Mesendoderm (in vitro differentiated cells): ENCODE results near the gene CFAP61.
A peak's percentile ranks its signal among the peaks of the same experiment; 100 is the strongest.

Experiments used
- DNase-seq: peaks from one replicate; pipeline ENCODE4 v3.0.0; 2013
- H2AK5ac ChIP-seq: 2 replicates; pipeline ENCODE4 v1.6.1; 2013; ENCODE audit warnings: low read length, inconsistent platforms
- H2BK120ac ChIP-seq: 2 replicates; pipeline ENCODE4 v1.6.1; 2013; ENCODE audit warnings: low read depth, mild to moderate bottlenecking, low read length, moderate library complexity, mixed read lengths
- H2BK15ac ChIP-seq: replicated peaks from 2 replicates; pipeline ENCODE4 v1.6.1; 2013; ENCODE audit warnings: low read depth, mild to moderate bottlenecking, moderate library complexity
- H2BK5ac ChIP-seq: 2 replicates; pipeline ENCODE4 v1.6.1; 2013; ENCODE audit warnings: low read length, inconsistent platforms
- H3K18ac ChIP-seq: 2 replicates; pipeline ENCODE4 v1.6.1; 2013; ENCODE audit warnings: mild to moderate bottlenecking, low read length, mixed read lengths
- H3K23ac ChIP-seq: one replicate; pipeline ENCODE4 v1.6.1; 2013; ENCODE audit warnings: low read length
- H3K27ac ChIP-seq: 2 replicates; pipeline ENCODE4 v1.5.1; 2013; ENCODE audit warnings: low read depth, mild to moderate bottlenecking, inconsistent platforms, low read length, moderate library complexity
- H3K27me3 ChIP-seq: 2 replicates; pipeline ENCODE4 v1.6.1; 2013; ENCODE audit warnings: low read length, control low read depth, mild to moderate bottlenecking, inconsistent platforms; ENCODE audit not compliant: insufficient read depth, poor library complexity
- H3K36me3 ChIP-seq: 2 replicates; pipeline ENCODE4 v1.6.1; 2013; ENCODE audit warnings: low read length, inconsistent platforms; ENCODE audit not compliant: control insufficient read depth, insufficient read depth
- H3K4ac ChIP-seq: one replicate; pipeline ENCODE4 v1.6.1; 2013; ENCODE audit warnings: low read depth, mild to moderate bottlenecking, low read length, moderate library complexity
- H3K4me1 ChIP-seq: 2 replicates; pipeline ENCODE4 v1.6.1; 2013; ENCODE audit warnings: low read depth, low read length, inconsistent platforms; ENCODE audit not compliant: control insufficient read depth
- H3K4me2 ChIP-seq: 2 replicates; pipeline ENCODE4 v1.6.1; 2013; ENCODE audit warnings: low read length
- H3K4me3 ChIP-seq: 2 replicates; pipeline ENCODE4 v1.5.1; 2013; ENCODE audit warnings: mild to moderate bottlenecking, low read length
- H3K56ac ChIP-seq: one replicate; pipeline ENCODE4 v1.6.1; 2013; ENCODE audit warnings: low read length
- H3K79me1 ChIP-seq: 2 replicates; pipeline ENCODE4 v1.6.1; 2013; ENCODE audit warnings: low read length, inconsistent platforms
- H3K79me2 ChIP-seq: 2 replicates; pipeline ENCODE4 v1.6.1; 2013; ENCODE audit warnings: mild to moderate bottlenecking, low read length; ENCODE audit not compliant: control insufficient read depth, insufficient read depth
- H3K9ac ChIP-seq: 2 replicates; pipeline ENCODE4 v1.6.1; 2013; ENCODE audit warnings: low read length, inconsistent platforms
- H4K5ac ChIP-seq: one replicate; pipeline ENCODE4 v1.6.1; 2013; ENCODE audit warnings: low read length
- H4K8ac ChIP-seq: one replicate; pipeline ENCODE4 v1.6.1; 2013; ENCODE audit warnings: low read depth, mild to moderate bottlenecking, control low read depth, low read length, moderate library complexity
- WGBS: extraction: QIAGEN DNeasy Blood & Tissue Kit; methylation state at CpG from one replicate; pipeline ENCODE4 v1.1.7; 2013; ENCODE audit warnings: low lambda C conversion rate, missing lambda C conversion rate; ENCODE audit not compliant: insufficient coverage; ENCODE audit errors: extremely low coverage; 5-methylcytosine and 5-hydroxymethylcytosine counted together

The CFAP61 gene

GRCh38 chr20:20367575-20368417, 315.5 kb downstream of the CFAP61 start, which contains the start of gene INSM1:
Gene INSM1, plus strand, starts transcription at chr20:20368104. Its CDS starts 164 bp downstream, at chr20:20368268.
- Histone ChIP-seq H3K79me2 (no peaks in the 10 kb centered on the region), H3K79me1 (no peaks in the 10 kb centered on the region), H3K56ac (peak within 1 kb of the TSS; percentile 34), H3K27me3 (peaks cover 72% of the 10 kb centered on the region), H3K4me3 (no peak within 1 kb of the TSS), H3K4me2 (peak within 1 kb of the TSS; percentile 42), H2BK5ac (no peak within 1 kb of the TSS), H3K9ac (no peak within 1 kb of the TSS), H4K8ac (no peak within 1 kb of the TSS), H3K18ac (no peak within 1 kb of the TSS), H2BK120ac (no peak within 1 kb of the TSS), H3K4me1 (no peaks in the 10 kb centered on the region), H4K5ac (no peak within 1 kb of the TSS), H3K36me3 (no peaks in the 10 kb centered on the region), H2AK5ac (no peak within 1 kb of the TSS), H3K27ac (no peak within 1 kb of the TSS), H2BK15ac (no peak within 1 kb of the TSS), H3K4ac (no peak within 1 kb of the TSS), H3K23ac (peak within 1 kb of the TSS; percentile 80)
- peak; percentile 40 for DNase-seq
- WGBS = no CpG with 5 or more reads among the region's 108 CpGs

- H2BK120ac ChIP-seq = no peak overlapping the region
- H3K9ac ChIP-seq = no peak overlapping the region
- no peaks in the 10 kb centered on the region for H3K36me3 ChIP-seq
- no peaks in the 10 kb centered on the region for H3K4me1 ChIP-seq
- DNase-seq = no peak
- no peaks in the 10 kb centered on the region for H3K79me1 ChIP-seq
- no peak overlapping the region for H4K8ac ChIP-seq
- H4K5ac ChIP-seq = no peak overlapping the region
- H3K4ac ChIP-seq = no peak overlapping the region
- H3K4me2 ChIP-seq = peak overlapping the region; percentile 42
- H3K27me3 ChIP-seq = peaks cover 73% of the 10 kb centered on the region
- WGBS = no CpG with 5 or more reads among the region's 130 CpGs
- H3K79me2 ChIP-seq = no peaks in the 10 kb centered on the region
- H2BK15ac ChIP-seq = no peak overlapping the region
- H3K27ac ChIP-seq = no peak overlapping the region
- peak overlapping the region; percentile 34 for H3K56ac ChIP-seq
- peak overlapping the region; percentile 80 for H3K23ac ChIP-seq
- no peak overlapping the region for H2BK5ac ChIP-seq
- H2AK5ac ChIP-seq = no peak overlapping the region
- H3K4me3 ChIP-seq = no peak overlapping the region
- no peak overlapping the region for H3K18ac ChIP-seq
Observed at GRCh38 chr20:20368418-20369249, 316.3 kb downstream of the CFAP61 start.

- H2BK15ac ChIP-seq = no peak overlapping the region
- H2BK5ac ChIP-seq = no peak overlapping the region
- no peak overlapping the region for H2BK120ac ChIP-seq
- no peaks in the 10 kb centered on the region for H3K79me2 ChIP-seq
- no peak overlapping the region for H3K9ac ChIP-seq
- H3K4me2 ChIP-seq = no peak overlapping the region
- H3K23ac ChIP-seq = no peak overlapping the region
- H2AK5ac ChIP-seq = no peak overlapping the region
- no peak overlapping the region for H3K56ac ChIP-seq
- no peaks in the 10 kb centered on the region for H3K36me3 ChIP-seq
- H3K27me3 ChIP-seq = peaks cover 73% of the 10 kb centered on the region
- no peak overlapping the region for H3K4ac ChIP-seq
- WGBS = no CpG with 5 or more reads among the region's 86 CpGs
- no peak overlapping the region for H3K18ac ChIP-seq
- no peak overlapping the region for H3K27ac ChIP-seq
- no peak overlapping the region for H4K8ac ChIP-seq
- no peak overlapping the region for H4K5ac ChIP-seq
- peak; percentile 41 for DNase-seq
- no peaks in the 10 kb centered on the region for H3K79me1 ChIP-seq
- no peaks in the 10 kb centered on the region for H3K4me1 ChIP-seq
- no peak overlapping the region for H3K4me3 ChIP-seq
Observed at GRCh38 chr20:20369250-20370093, 317.1 kb downstream of the CFAP61 start.

- Histone ChIP-seq H3K79me2 (no peaks in the 10 kb centered on the region), H3K36me3 (no peaks in the 10 kb centered on the region), H3K4me2 (no peak overlapping the region), H2BK15ac (no peak overlapping the region), H3K27ac (no peak overlapping the region), H3K18ac (no peak overlapping the region), H3K4me1 (no peaks in the 10 kb centered on the region), H4K5ac (no peak overlapping the region), H3K79me1 (no peaks in the 10 kb centered on the region), H3K56ac (no peak overlapping the region), H3K9ac (no peak overlapping the region), H2BK5ac (no peak overlapping the region), H2BK120ac (no peak overlapping the region), H4K8ac (no peak overlapping the region), H3K4ac (no peak overlapping the region), H3K23ac (no peak overlapping the region), H3K27me3 (peaks cover 70% of the 10 kb centered on the region), H2AK5ac (no peak overlapping the region), H3K4me3 (no peak overlapping the region)
- no peak for DNase-seq
- no CpG with 5 or more reads among the region's 10 CpGs for WGBS
Observed at GRCh38 chr20:20370094-20370575, 317.8 kb downstream of the CFAP61 start.

- no peak overlapping the region for H2AK5ac ChIP-seq
- H3K4me3 ChIP-seq = no peak overlapping the region
- H3K9ac ChIP-seq = no peak overlapping the region
- H3K79me1 ChIP-seq = no peaks in the 10 kb centered on the region
- H3K4me1 ChIP-seq = no peaks in the 10 kb centered on the region
- no peak overlapping the region for H3K27ac ChIP-seq
- no peak for DNase-seq
- H3K56ac ChIP-seq = no peak overlapping the region
- no peak overlapping the region for H2BK15ac ChIP-seq
- H3K4me2 ChIP-seq = no peak overlapping the region
- H3K27me3 ChIP-seq = peaks cover 65% of the 10 kb centered on the region
- no peak overlapping the region for H4K5ac ChIP-seq
- H2BK120ac ChIP-seq = no peak overlapping the region
- WGBS = no CpG with 5 or more reads among the region's 7 CpGs
- H3K79me2 ChIP-seq = no peaks in the 10 kb centered on the region
- H3K4ac ChIP-seq = no peak overlapping the region
- no peak overlapping the region for H4K8ac ChIP-seq
- no peaks in the 10 kb centered on the region for H3K36me3 ChIP-seq
- H3K18ac ChIP-seq = no peak overlapping the region
- H2BK5ac ChIP-seq = no peak overlapping the region
- no peak overlapping the region for H3K23ac ChIP-seq
Observed at GRCh38 chr20:20371083-20371482, 318.8 kb downstream of the CFAP61 start.
